Measurements from ENCODE around the gene KRT79. TPM values are rescaled to one million over a fixed set of nuclear protein-coding genes. Genes with fewer than 3 reads are reported as not detected.

Gene KRT79
- total RNA-seq, 1 experiment from 2014 or later: not detected

- intact Hi-C loops (cut with micrococcal nuclease; ENCODE audit: unreplicated experiment) (no loop called here), in situ Hi-C loops (cut with HindIII; ENCODE audit: low pct_unique_long_range_greater_than_20kb, low sequenced_read_pairs) (no loop called here)
- H3K4me3 ChIP-seq (ENCODE audit: low read depth in 2 of 2, low read length in 2 of 2): no peak overlapping the region
- ATAC-seq (no peak), DNase-seq (ENCODE audit: low read depth, low spot score) (no peak)
- no peaks in the 10 kb centered on the region for H3K4me1 ChIP-seq (ENCODE audit: control insufficient read depth, insufficient read depth, low read length)
- no peaks in the 10 kb centered on the region; the same call in 1 of the 2 replicates for H3K27me3 ChIP-seq (ENCODE audit: control insufficient read depth, insufficient read depth, low read length)
- ChIA-PET POLR2A (interaction anchor here (0.6 kb wide), 1 partner anchor 16 kb away, joined by 3 read pairs; no protein-coding TSS in a partner anchor), CTCF (interaction anchor here (0.8 kb wide), 1 partner anchor 77 kb away, joined by 3 read pairs; no protein-coding TSS in a partner anchor)
- H3K27ac ChIP-seq (ENCODE audit: low read length): no peak overlapping the region
- no peaks in the 10 kb centered on the region for H3K36me3 ChIP-seq (ENCODE audit: control insufficient read depth, insufficient read depth, low read length)
- no peaks in the 10 kb centered on the region for H3K9me3 ChIP-seq (ENCODE audit: control insufficient read depth, insufficient read depth, low read depth, low read length)
- TF ChIP-seq POLR2AphosphoS5 (IDR thresholded peaks at IDR 0.05; ENCODE audit: low read depth, low read length) (no peak), REST (IDR thresholded peaks at IDR 0.05; ENCODE audit: insufficient read depth in 1 of 2, low read depth in 2 of 2, low read length in 1 of 2) (no peak), SIN3A (IDR thresholded peaks at IDR 0.05; ENCODE audit: borderline replicate concordance, insufficient read depth, low read depth, low read length) (no peak), TCF7L2 (IDR thresholded peaks at IDR 0.05; ENCODE audit: low read depth, low read length) (no peak), CTCF (IDR thresholded peaks at IDR 0.05) (no peak)
- BruUV-seq (replicated peaks): no TSS peak
Observed at GRCh38 chr12:52791271-52792184, 42.6 kb downstream of the KRT79 start.

- Histone ChIP-seq H3K27me3 (ENCODE audit: control insufficient read depth, insufficient read depth, low read length) (no peaks in the 10 kb centered on the region; the same call in 1 of the 2 replicates), H3K27ac (ENCODE audit: low read length) (no peak overlapping the region), H3K36me3 (ENCODE audit: control insufficient read depth, insufficient read depth, low read length) (no peaks in the 10 kb centered on the region), H3K4me3 (ENCODE audit: low read depth in 2 of 2, low read length in 2 of 2) (no peak overlapping the region), H3K9me3 (ENCODE audit: control insufficient read depth, insufficient read depth, low read depth, low read length) (no peaks in the 10 kb centered on the region), H3K4me1 (ENCODE audit: control insufficient read depth, insufficient read depth, low read length) (no peaks in the 10 kb centered on the region)
- in situ Hi-C loops (cut with HindIII; ENCODE audit: low pct_unique_long_range_greater_than_20kb, low sequenced_read_pairs): no loop called here
- ChIA-PET POLR2A (interaction anchor here (0.6 kb wide), 1 partner anchor 15 kb away, joined by 3 read pairs; no protein-coding TSS in a partner anchor), CTCF (no interaction called here)
- intact Hi-C loops (cut with micrococcal nuclease; ENCODE audit: unreplicated experiment): no loop called here
- ATAC-seq (no peak), DNase-seq (ENCODE audit: low read depth, low spot score) (no peak)
- no peak for TF ChIP-seq TCF7L2 (IDR thresholded peaks at IDR 0.05; ENCODE audit: low read depth, low read length)
- no peak for TF ChIP-seq SIN3A (IDR thresholded peaks at IDR 0.05; ENCODE audit: borderline replicate concordance, insufficient read depth, low read depth, low read length)
- no peak for TF ChIP-seq CTCF (IDR thresholded peaks at IDR 0.05)
- no peak for TF ChIP-seq REST (IDR thresholded peaks at IDR 0.05; ENCODE audit: insufficient read depth in 1 of 2, low read depth in 2 of 2, low read length in 1 of 2)
- TF ChIP-seq POLR2AphosphoS5 (IDR thresholded peaks at IDR 0.05; ENCODE audit: low read depth, low read length): no peak
- BruUV-seq (replicated peaks): no TSS peak
Observed at GRCh38 chr12:52790427-52791270, 43.5 kb downstream of the KRT79 start.

Data from Panc1 (cell line).